Uterus (tissue), 2 donors: ENCODE results near the gene ACP2.

ENCODE experiments used
- POLR2A ChIP-seq, 2 donors: fragments of 450-650 bp; IDR thresholded peaks; one replicate each; pipeline ENCODE4 v1.6.1; 2016; ENCODE audit warnings: antibody characterized with exemption in 2 of 2, mild to moderate bottlenecking in 1 of 2, moderate library complexity in 1 of 2
- TF ChIP-seq, protein P1 (sequence below), 4 experiments: fragments of 200-600 bp in 2 of 4; fragments of 450-650 bp in 2 of 4; sonication (generic) in 2 of 4; IDR thresholded peaks; one replicate each; pipeline ENCODE4 v1.5.1; 2016 to 2019; ENCODE audit warnings: antibody characterized with exemption in 4 of 4, mild to moderate bottlenecking in 2 of 4, moderate library complexity in 1 of 4

DNA sequence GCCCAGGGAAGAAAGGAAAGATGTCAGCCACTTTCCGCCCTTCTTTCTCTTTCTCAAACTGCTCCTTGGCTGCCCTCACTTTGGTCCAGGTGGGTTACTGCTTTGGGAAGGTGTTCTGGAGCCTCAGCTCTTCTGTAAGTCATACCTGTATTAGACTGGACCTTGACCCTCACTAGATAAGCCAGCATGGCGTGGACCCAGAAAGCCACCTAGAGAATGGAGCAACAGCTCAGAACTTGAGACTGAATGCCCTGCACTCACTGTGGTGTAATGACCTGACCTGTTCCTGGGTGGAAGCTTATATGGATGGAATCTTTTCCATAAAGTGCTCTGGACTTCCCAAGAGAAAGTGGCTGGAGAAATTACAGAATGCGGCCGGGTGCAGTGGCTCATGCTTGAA is 15.6 kb downstream of the ACP2 start:
- TF ChIP-seq, protein P1, sequence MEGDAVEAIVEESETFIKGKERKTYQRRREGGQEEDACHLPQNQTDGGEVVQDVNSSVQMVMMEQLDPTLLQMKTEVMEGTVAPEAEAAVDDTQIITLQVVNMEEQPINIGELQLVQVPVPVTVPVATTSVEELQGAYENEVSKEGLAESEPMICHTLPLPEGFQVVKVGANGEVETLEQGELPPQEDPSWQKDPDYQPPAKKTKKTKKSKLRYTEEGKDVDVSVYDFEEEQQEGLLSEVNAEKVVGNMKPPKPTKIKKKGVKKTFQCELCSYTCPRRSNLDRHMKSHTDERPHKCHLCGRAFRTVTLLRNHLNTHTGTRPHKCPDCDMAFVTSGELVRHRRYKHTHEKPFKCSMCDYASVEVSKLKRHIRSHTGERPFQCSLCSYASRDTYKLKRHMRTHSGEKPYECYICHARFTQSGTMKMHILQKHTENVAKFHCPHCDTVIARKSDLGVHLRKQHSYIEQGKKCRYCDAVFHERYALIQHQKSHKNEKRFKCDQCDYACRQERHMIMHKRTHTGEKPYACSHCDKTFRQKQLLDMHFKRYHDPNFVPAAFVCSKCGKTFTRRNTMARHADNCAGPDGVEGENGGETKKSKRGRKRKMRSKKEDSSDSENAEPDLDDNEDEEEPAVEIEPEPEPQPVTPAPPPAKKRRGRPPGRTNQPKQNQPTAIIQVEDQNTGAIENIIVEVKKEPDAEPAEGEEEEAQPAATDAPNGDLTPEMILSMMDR (IDR thresholded peaks at IDR 0.05), result no peak
- TF ChIP-seq POLR2A (IDR thresholded peaks at IDR 0.05), result no peak
